ENCODE data around the gene FMN1. TPM values are rescaled to one million over a fixed set of nuclear protein-coding genes. Genes with fewer than 3 reads are reported as not detected.

FMN1 gene
- total RNA-seq, 1 experiment from 2014 or later, result 25.8 TPM

GRCh38 chr15:33112541-33113105 is 81.9 kb downstream of the FMN1 start:
- no peaks in the 10 kb centered on the region for H3K27me3 ChIP-seq (ENCODE audit: insufficient read depth, low read depth)
- H3K79me2 ChIP-seq (ENCODE audit: low read depth), result no peaks in the 10 kb centered on the region
- DNase-seq, result no peak
- no peak overlapping the region for H3K4me2 ChIP-seq
- ChIA-PET POLR2A (ENCODE audit: unreplicated experiment) (interaction anchor here (0.8 kb wide), 1 partner anchor 10 kb away, joined by 8 read pairs; no protein-coding TSS in a partner anchor), CTCF (no interaction called here)
- no peak for TF ChIP-seq CTCF (conservative IDR thresholded peaks at IDR 0.05)
- TF ChIP-seq EZH2 (IDR thresholded peaks at IDR 0.05; ENCODE audit: low read depth), result no peak
- no peaks in the 10 kb centered on the region for H3K9me2 ChIP-seq (ENCODE audit: insufficient read depth)
- H3K4me1 ChIP-seq (replicated peaks; ENCODE audit: insufficient read depth), result no peaks in the 10 kb centered on the region
- no peaks in the 10 kb centered on the region for H4K20me1 ChIP-seq (ENCODE audit: insufficient read depth)
- H3K9me3 ChIP-seq (ENCODE audit: insufficient read depth, low read depth), result 0 out of 2 replicates have a peak, but pooled peaks cover 4% of the 10 kb centered on the region
- H3K27ac ChIP-seq, result no peak overlapping the region
- no TSS peak for BruUV-seq (replicated peaks)
- H3K36me3 ChIP-seq (ENCODE audit: low read depth), result no peaks in the 10 kb centered on the region
- no peak overlapping the region for H2AFZ ChIP-seq
- H3K4me3 ChIP-seq, result no peak overlapping the region
- intact Hi-C loops (cut with micrococcal nuclease; ENCODE audit: unreplicated experiment), result no loop called here
- H3F3A ChIP-seq (ENCODE audit: insufficient read depth, low read depth), result no peaks in the 10 kb centered on the region

- no peaks in the 10 kb centered on the region for H3K79me2 ChIP-seq (ENCODE audit: low read depth)
- intact Hi-C loops (cut with micrococcal nuclease; ENCODE audit: unreplicated experiment), result no loop called here
Observed at GRCh38 chr15:33111041-33111451, 83.5 kb downstream of the FMN1 start.

GRCh38 chr15:33109345-33109744 is 85.2 kb downstream of the FMN1 start:
- ChIA-PET POLR2A (ENCODE audit: unreplicated experiment) (no interaction called here), CTCF (no interaction called here)
- H3K36me3 ChIP-seq (ENCODE audit: low read depth), result no peaks in the 10 kb centered on the region
- TF ChIP-seq CTCF (conservative IDR thresholded peaks at IDR 0.05) (no peak), EZH2 (IDR thresholded peaks at IDR 0.05; ENCODE audit: low read depth) (no peak)
- H3K9me2 ChIP-seq (ENCODE audit: insufficient read depth), result no peaks in the 10 kb centered on the region
- DNase-seq, result no peak
- no peak overlapping the region for H3K4me2 ChIP-seq
- no peak overlapping the region for H3K4me3 ChIP-seq
- H2AFZ ChIP-seq, result no peak overlapping the region
- no peaks in the 10 kb centered on the region for H3K79me2 ChIP-seq (ENCODE audit: low read depth)
- H4K20me1 ChIP-seq (ENCODE audit: insufficient read depth), result no peaks in the 10 kb centered on the region
- BruUV-seq (replicated peaks), result no TSS peak
- H3K27me3 ChIP-seq (ENCODE audit: insufficient read depth, low read depth), result no peaks in the 10 kb centered on the region
- intact Hi-C loops (cut with micrococcal nuclease; ENCODE audit: unreplicated experiment), result no loop called here
- no peak overlapping the region for H3K27ac ChIP-seq
- 0 out of 2 replicates have a peak, but pooled peaks cover 4% of the 10 kb centered on the region for H3F3A ChIP-seq (ENCODE audit: insufficient read depth, low read depth)
- H3K4me1 ChIP-seq (replicated peaks; ENCODE audit: insufficient read depth), result peaks cover 10% of the 10 kb centered on the region
- 0 out of 2 replicates have a peak, but pooled peaks cover 4% of the 10 kb centered on the region for H3K9me3 ChIP-seq (ENCODE audit: insufficient read depth, low read depth)

More at GRCh38 chr15:33111041-33111451, 83.5 kb downstream of the FMN1 start:
- Histone ChIP-seq H2AFZ (no peak overlapping the region), H3K9me3 (ENCODE audit: insufficient read depth, low read depth) (0 out of 2 replicates have a peak, but pooled peaks cover 4% of the 10 kb centered on the region), H3K9me2 (ENCODE audit: insufficient read depth) (no peaks in the 10 kb centered on the region), H4K20me1 (ENCODE audit: insufficient read depth) (no peaks in the 10 kb centered on the region), H3K4me3 (no peak overlapping the region), H3K27me3 (ENCODE audit: insufficient read depth, low read depth) (no peaks in the 10 kb centered on the region), H3F3A (ENCODE audit: insufficient read depth, low read depth) (no peaks in the 10 kb centered on the region), H3K4me2 (no peak overlapping the region), H3K4me1 (replicated peaks; ENCODE audit: insufficient read depth) (no peaks in the 10 kb centered on the region), H3K36me3 (ENCODE audit: low read depth) (no peaks in the 10 kb centered on the region), H3K27ac (no peak overlapping the region)
- ChIA-PET POLR2A (ENCODE audit: unreplicated experiment) (interaction anchor here (1.0 kb wide), 1 partner anchor 43 kb away, joined by 4 read pairs; no protein-coding TSS in a partner anchor), CTCF (no interaction called here)
- BruUV-seq (replicated peaks), result no TSS peak
- TF ChIP-seq CTCF (conservative IDR thresholded peaks at IDR 0.05) (no peak), EZH2 (IDR thresholded peaks at IDR 0.05; ENCODE audit: low read depth) (no peak)
- no peak for DNase-seq
